HepG2 (cell line): ENCODE measurements around the gene SMLR1. TPM values are rescaled to one million over a fixed set of nuclear protein-coding genes. Genes with fewer than 3 reads are reported as not detected.

ENCODE experiments used
- ATAC-seq: fragments of 200-7000 bp; cut with Tn5 transposase; 3 replicates; pipeline ENCODE4 v1.9.1; 2020; ENCODE audit warnings: mild to moderate bottlenecking, moderate library complexity
- BruUV-seq: library from RNA; stranded (reverse); fragments of 400-500 nt; replicated peaks from 2 replicates; lab custom pipeline; 2021; lab: Mats Ljungman, UMichigan
- CTCF ChIA-PET: fragments of 300-600 bp; formaldehyde crosslinking; extraction: SDS; loops from one replicate; lab custom pipeline; 2021; ENCODE audit warnings: low total read pairs, inconsistent platforms, low intra/inter-chr PET ratio; lab: Yijun Ruan, JAX
- POLR2A ChIA-PET: fragments of 350-600 bp; sonication (Branson Sonifier 250); formaldehyde crosslinking; loops from one replicate; lab custom pipeline; 2020; ENCODE audit warnings: antibody characterized with exemption, inconsistent platforms; lab: Yijun Ruan, JAX
- DNase-seq: peaks from one replicate; pipeline ENCODE4 v3.0.0-alpha.2; 2015; ENCODE audit warnings: low spot score
- FAIRE-seq: peaks from 3 replicates; lab custom pipeline; 2011; peaks lifted over from hg19 to GRCh38; lab: Jason Lieb, UNC
- H2AFZ ChIP-seq: one replicate; pipeline ENCODE4 v1.6.1; 2011; ENCODE audit warnings: low read length, inconsistent platforms
- H3K27ac ChIP-seq: fragments of 300-600 bp; 3 replicates; pipeline ENCODE4 v1.8.0; 2011; ENCODE audit warnings: mixed run types, mild to moderate bottlenecking, mixed read lengths, low read length, inconsistent platforms; ENCODE audit not compliant: insufficient read depth; ENCODE audit errors: extremely low read length
- H3K27me3 ChIP-seq, 2 experiments: fragments of 200-600 bp in 1 of 2; 2 replicates in 1 of 2; 3 replicates in 1 of 2; pipeline versions ENCODE4 v1.6.0 to v1.8.0; 2011; ENCODE audit warnings: low read length in 2 of 2, mild to moderate bottlenecking in 2 of 2, moderate library complexity in 2 of 2, inconsistent platforms in 1 of 2; ENCODE audit not compliant: insufficient read depth in 2 of 2, control insufficient read depth in 1 of 2
- H3K36me3 ChIP-seq, 2 experiments: fragments of 200-600 bp in 1 of 2; replicated peaks in 1 of 2; 2 replicates in 1 of 2; 3 replicates in 1 of 2; pipeline versions ENCODE4 v1.5.1 to v1.8.0; 2011; ENCODE audit warnings: low read length in 2 of 2, inconsistent platforms in 1 of 2; ENCODE audit not compliant: insufficient read depth in 2 of 2, control insufficient read depth in 1 of 2
- H3K4me1 ChIP-seq: 2 replicates; pipeline ENCODE4 v1.5.1; 2012; ENCODE audit warnings: low read length, inconsistent platforms; ENCODE audit not compliant: insufficient read depth
- H3K4me2 ChIP-seq: 2 replicates; pipeline ENCODE4 v1.6.0; 2011; ENCODE audit warnings: low read depth, low read length, inconsistent platforms
- H3K4me3 ChIP-seq, 3 experiments: fragments of 200-600 bp in 1 of 3; sonication (generic), shearing (Covaris generic) in 1 of 3; replicated peaks in 1 of 3; 2 replicates each; pipeline ENCODE4 v1.5.1; 2011 to 2016; ENCODE audit warnings: low read length in 3 of 3, inconsistent platforms in 2 of 3, low read depth in 2 of 3, mild to moderate bottlenecking in 2 of 3, control low read depth in 1 of 3, mixed read lengths in 1 of 3; ENCODE audit not compliant: insufficient read depth in 1 of 3
- H3K79me2 ChIP-seq: one replicate; pipeline ENCODE4 v1.6.1; 2011; ENCODE audit warnings: low read length, inconsistent platforms; ENCODE audit not compliant: insufficient read depth
- H3K9ac ChIP-seq: 2 replicates; pipeline ENCODE4 v1.6.0; 2011; ENCODE audit warnings: mild to moderate bottlenecking, low read depth, low read length, inconsistent platforms; ENCODE audit not compliant: insufficient read depth
- H3K9me3 ChIP-seq: 2 replicates; pipeline ENCODE4 v1.5.1; 2012; ENCODE audit warnings: mild to moderate bottlenecking, low read length
- H4K20me1 ChIP-seq: 2 replicates; pipeline ENCODE4 v1.6.0; 2011; ENCODE audit warnings: inconsistent platforms, mild to moderate bottlenecking, low read length, moderate library complexity; ENCODE audit not compliant: insufficient read depth
- HNF4A ChIP-seq: sonication (generic); formaldehyde crosslinking; IDR thresholded peaks from 2 replicates; pipeline ENCODE4 v1.4.0; 2020; ENCODE audit warnings: missing genetic modification reagents
- KDM4B ChIP-seq: sonication (generic); formaldehyde crosslinking; IDR thresholded peaks from 2 replicates; pipeline ENCODE4 v1.4.0; 2020; ENCODE audit warnings: missing genetic modification reagents
- PPARG ChIP-seq: conservative IDR thresholded peaks from 2 replicates; pipeline ENCODE4 v1.6.1; 2016; ENCODE audit warnings: missing biosample characterization, missing genetic modification reagents
- SNAI1 ChIP-seq: sonication (generic); formaldehyde crosslinking; IDR thresholded peaks from 2 replicates; pipeline ENCODE4 v1.5.0; 2020; ENCODE audit warnings: mild to moderate bottlenecking, missing genetic modification reagents, borderline replicate concordance
- SOX13 ChIP-seq, 3 experiments: fragments of 450-650 bp in 1 of 3; sonication (generic) in 1 of 3; formaldehyde crosslinking in 1 of 3; IDR thresholded peaks in 2 of 3; conservative IDR thresholded peaks in 1 of 3; 2 replicates each; pipeline versions ENCODE4 v1.5.0 to v1.6.1; 2016 to 2020; ENCODE audit warnings: antibody characterized with exemption in 1 of 3, mild to moderate bottlenecking in 1 of 3, missing compliant biosample characterization in 1 of 3, missing genetic modification reagents in 1 of 3, moderate library complexity in 1 of 3
- SP5 ChIP-seq: IDR thresholded peaks from 2 replicates; pipeline ENCODE4 v1.6.1; 2016; ENCODE audit warnings: low read depth, borderline replicate concordance
- TARDBP ChIP-seq: sonication (generic); formaldehyde crosslinking; IDR thresholded peaks from 2 replicates; pipeline ENCODE4 v1.8.0; 2022; ENCODE audit warnings: mild to moderate bottlenecking, missing genetic modification reagents
- ZNF34 ChIP-seq: sonication (generic); formaldehyde crosslinking; IDR thresholded peaks from 2 replicates; pipeline ENCODE4 v1.4.0; 2020; ENCODE audit warnings: mild to moderate bottlenecking, missing genetic modification reagents, borderline replicate concordance
- ZNF350 ChIP-seq: sonication (generic); formaldehyde crosslinking; IDR thresholded peaks from 2 replicates; pipeline ENCODE4 v1.4.0; 2020; ENCODE audit warnings: mild to moderate bottlenecking, low read depth, missing genetic modification reagents, borderline replicate concordance
- ZNF790 ChIP-seq: sonication (generic); formaldehyde crosslinking; IDR thresholded peaks from 2 replicates; pipeline ENCODE4 v1.8.0; 2022; ENCODE audit warnings: missing genetic modification reagents, mild to moderate bottlenecking, borderline replicate concordance
- WGBS: methylation state at CpG from one replicate; pipeline ENCODE4 v1.1.6; 2017; ENCODE audit warnings: low lambda C conversion rate; 5-methylcytosine and 5-hydroxymethylcytosine counted together
- in situ Hi-C: cut with HindIII; loops from 2 replicates; pipeline ENCODE4 v1.10.0; 2017; ENCODE audit warnings: low pct_unique_long_range_greater_than_20kb; ENCODE audit not compliant: extremely low pct_ligation_motif_present
- intact Hi-C: fragments of 100-400 bp; cut with micrococcal nuclease; formaldehyde crosslinking; loops from one replicate; pipeline ENCODE4 v1.10.0; 2022; ENCODE audit not compliant: unreplicated experiment
- polyA plus RNA-seq, 8 experiments: library from polyadenylated mRNA; depleted of rRNA in 3 of 8; stranded (reverse) in 7 of 8; unstranded in 1 of 8; fragments of >200 nt; fragmentation: Illumina TruSeq in 4 of 8; extraction: Trizol in 4 of 8; gene quantifications; 2 replicates each; pipeline versions ENCODE4 v1.2.1 to v1.2.3, GENCODE V29; 2011 to 2016; ENCODE audit warnings: low read depth in 4 of 8, missing spikeins in 1 of 8, mixed read lengths in 1 of 8; ENCODE audit not compliant: insufficient read depth in 1 of 8
- total RNA-seq, 5 experiments: library from RNA; depleted of rRNA; stranded (reverse); fragments of >200 nt; fragmentation: Illumina TruSeq; extraction: Trizol; gene quantifications; 2 replicates each; pipeline ENCODE4 v1.2.3, GENCODE V29; 2016; ENCODE audit warnings: low read depth in 1 of 5
- TF ChIP-seq, protein P1 (sequence below): sonication (generic); formaldehyde crosslinking; IDR thresholded peaks from 2 replicates; pipeline ENCODE4 v1.4.0; 2020; ENCODE audit warnings: low read depth, missing genetic modification reagents
- TF ChIP-seq, protein P2 (sequence below): sonication (generic); formaldehyde crosslinking; IDR thresholded peaks from 2 replicates; pipeline ENCODE4 v1.4.0; 2020; ENCODE audit warnings: mild to moderate bottlenecking, missing genetic modification reagents
- TF ChIP-seq, protein P3 (sequence below): sonication (generic); formaldehyde crosslinking; IDR thresholded peaks from 2 replicates; pipeline ENCODE4 v1.4.0; 2020; ENCODE audit warnings: missing genetic modification reagents
- TF ChIP-seq, protein P4 (sequence below): sonication (generic); formaldehyde crosslinking; IDR thresholded peaks from 2 replicates; pipeline ENCODE4 v1.5.0; 2020; ENCODE audit warnings: missing genetic modification reagents
- TF ChIP-seq, protein P5 (sequence below): sonication (generic); formaldehyde crosslinking; IDR thresholded peaks from 2 replicates; pipeline ENCODE4 v1.4.0; 2020; ENCODE audit warnings: mild to moderate bottlenecking, low read depth, missing genetic modification reagents

The SMLR1 gene
- total and polyA plus RNA-seq, 2 of the 13 experiments (the other 11 are each of a cell fraction or from before 2014, with no cell fraction given): 41.8 to 104 TPM

DNA sequence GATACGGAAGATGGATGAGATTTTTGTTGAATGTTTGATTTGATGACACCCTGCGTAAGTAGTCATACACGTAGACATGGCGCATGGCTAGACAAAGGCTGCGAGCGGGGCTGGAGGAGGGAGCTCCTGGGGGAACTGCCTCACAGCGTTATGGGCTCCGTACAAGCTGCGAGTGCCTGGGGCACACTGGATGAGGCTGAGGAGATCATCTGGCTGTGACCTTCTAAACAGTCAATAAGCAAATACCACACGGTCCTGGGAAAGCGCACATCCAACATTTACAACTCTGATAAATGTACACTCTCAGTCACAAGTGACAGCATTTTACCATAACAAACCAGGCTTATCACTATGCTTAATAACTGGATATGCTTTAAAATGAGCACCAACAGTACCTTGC, 37.1 kb downstream of the SMLR1 start:
- Histone ChIP-seq H3K9ac (peak overlapping the region; percentile 9; the same call in 1 of the 2 replicates), H3K4me1 (peaks cover 60% of the 10 kb centered on the region), H3K4me2 (peak overlapping the region; percentile 64), H3K4me3 (peak overlapping the region in 1 of 3 experiments; percentile 18; a peak in 2 of 6 replicates), H3K79me2 (no peaks in the 10 kb centered on the region), H3K9me3 (no peaks in the 10 kb centered on the region), H4K20me1 (no peaks in the 10 kb centered on the region), H3K36me3 (peaks cover 3 to 12% of the 10 kb centered on the region in 2 experiments), H3K27ac (peak overlapping the region; percentile 67), H3K27me3 (no peaks in the 10 kb centered on the region), H2AFZ (no peak overlapping the region)
- no TSS peak for BruUV-seq
- 35% methylated on average over 11 of the region's 11 CpGs for WGBS
- ChIA-PET POLR2A (interaction anchor here (1.0 to 4.5 kb wide), 5 partner anchors 12 to 39 kb away, joined by 3 to 35 read pairs (median 8); partner anchors contain the start of gene SMLR1), CTCF (no interaction called here)
- in situ Hi-C loops (no loop called here), intact Hi-C loops (no loop called here)
- DNase-seq (peak; percentile 72), FAIRE-seq (peak; percentile 71), ATAC-seq (peak; percentile 91)
- TF ChIP-seq, protein P1, sequence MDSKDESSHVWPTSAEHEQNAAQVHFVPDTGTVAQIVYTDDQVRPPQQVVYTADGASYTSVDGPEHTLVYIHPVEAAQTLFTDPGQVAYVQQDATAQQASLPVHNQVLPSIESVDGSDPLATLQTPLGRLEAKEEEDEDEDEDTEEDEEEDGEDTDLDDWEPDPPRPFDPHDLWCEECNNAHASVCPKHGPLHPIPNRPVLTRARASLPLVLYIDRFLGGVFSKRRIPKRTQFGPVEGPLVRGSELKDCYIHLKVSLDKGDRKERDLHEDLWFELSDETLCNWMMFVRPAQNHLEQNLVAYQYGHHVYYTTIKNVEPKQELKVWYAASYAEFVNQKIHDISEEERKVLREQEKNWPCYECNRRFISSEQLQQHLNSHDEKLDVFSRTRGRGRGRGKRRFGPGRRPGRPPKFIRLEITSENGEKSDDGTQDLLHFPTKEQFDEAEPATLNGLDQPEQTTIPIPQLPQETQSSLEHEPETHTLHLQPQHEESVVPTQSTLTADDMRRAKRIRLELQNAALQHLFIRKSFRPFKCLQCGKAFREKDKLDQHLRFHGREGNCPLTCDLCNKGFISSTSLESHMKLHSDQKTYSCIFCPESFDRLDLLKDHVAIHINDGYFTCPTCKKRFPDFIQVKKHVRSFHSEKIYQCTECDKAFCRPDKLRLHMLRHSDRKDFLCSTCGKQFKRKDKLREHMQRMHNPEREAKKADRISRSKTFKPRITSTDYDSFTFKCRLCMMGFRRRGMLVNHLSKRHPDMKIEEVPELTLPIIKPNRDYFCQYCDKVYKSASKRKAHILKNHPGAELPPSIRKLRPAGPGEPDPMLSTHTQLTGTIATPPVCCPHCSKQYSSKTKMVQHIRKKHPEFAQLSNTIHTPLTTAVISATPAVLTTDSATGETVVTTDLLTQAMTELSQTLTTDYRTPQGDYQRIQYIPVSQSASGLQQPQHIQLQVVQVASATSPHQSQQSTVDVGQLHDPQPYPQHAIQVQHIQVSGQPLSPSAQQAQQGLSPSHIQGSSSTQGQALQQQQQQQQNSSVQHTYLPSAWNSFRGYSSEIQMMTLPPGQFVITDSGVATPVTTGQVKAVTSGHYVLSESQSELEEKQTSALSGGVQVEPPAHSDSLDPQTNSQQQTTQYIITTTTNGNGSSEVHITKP (CRISPR knock-in tag): peak; percentile 46; the same call in 1 of the 2 replicates
- TF ChIP-seq ZNF790 (CRISPR knock-in tag) (no peak), ZNF34 (CRISPR knock-in tag) (peak; percentile 83; the same call in 1 of the 2 replicates), HNF4A (CRISPR knock-in tag) (peak; percentile 68), TARDBP (CRISPR knock-in tag) (0 out of 2 replicates have a peak, but pooled peaks have one; percentile 57), SOX13 (IDR thresholded peaks at IDR 0.05) (no peak), SOX13 (CRISPR knock-in tag; conservative IDR thresholded peaks at IDR 0.05 in 1 of 2, IDR thresholded peaks at IDR 0.05 in 1 of 2) (peak in 1 of 2 experiments; percentile 84; a peak in 2 of 4 replicates), SNAI1 (CRISPR knock-in tag) (no peak), PPARG (peak; percentile 60; the same call in 1 of the 2 replicates), KDM4B (CRISPR knock-in tag) (peak; percentile 57; the same call in 1 of the 2 replicates), SP5 (CRISPR knock-in tag) (no peak; the same call in 1 of the 2 replicates), ZNF350 (CRISPR knock-in tag) (peak; percentile 48; the same call in 1 of the 2 replicates)
- TF ChIP-seq, protein P2, sequence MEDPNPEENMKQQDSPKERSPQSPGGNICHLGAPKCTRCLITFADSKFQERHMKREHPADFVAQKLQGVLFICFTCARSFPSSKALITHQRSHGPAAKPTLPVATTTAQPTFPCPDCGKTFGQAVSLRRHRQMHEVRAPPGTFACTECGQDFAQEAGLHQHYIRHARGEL (CRISPR knock-in tag): no peak
- TF ChIP-seq, protein P3, sequence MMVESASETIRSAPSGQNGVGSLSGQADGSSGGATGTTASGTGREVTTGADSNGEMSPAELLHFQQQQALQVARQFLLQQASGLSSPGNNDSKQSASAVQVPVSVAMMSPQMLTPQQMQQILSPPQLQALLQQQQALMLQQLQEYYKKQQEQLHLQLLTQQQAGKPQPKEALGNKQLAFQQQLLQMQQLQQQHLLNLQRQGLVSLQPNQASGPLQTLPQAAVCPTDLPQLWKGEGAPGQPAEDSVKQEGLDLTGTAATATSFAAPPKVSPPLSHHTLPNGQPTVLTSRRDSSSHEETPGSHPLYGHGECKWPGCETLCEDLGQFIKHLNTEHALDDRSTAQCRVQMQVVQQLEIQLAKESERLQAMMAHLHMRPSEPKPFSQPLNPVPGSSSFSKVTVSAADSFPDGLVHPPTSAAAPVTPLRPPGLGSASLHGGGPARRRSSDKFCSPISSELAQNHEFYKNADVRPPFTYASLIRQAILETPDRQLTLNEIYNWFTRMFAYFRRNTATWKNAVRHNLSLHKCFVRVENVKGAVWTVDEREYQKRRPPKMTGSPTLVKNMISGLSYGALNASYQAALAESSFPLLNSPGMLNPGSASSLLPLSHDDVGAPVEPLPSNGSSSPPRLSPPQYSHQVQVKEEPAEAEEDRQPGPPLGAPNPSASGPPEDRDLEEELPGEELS (CRISPR knock-in tag): peak; percentile 91
- TF ChIP-seq, protein P4, sequence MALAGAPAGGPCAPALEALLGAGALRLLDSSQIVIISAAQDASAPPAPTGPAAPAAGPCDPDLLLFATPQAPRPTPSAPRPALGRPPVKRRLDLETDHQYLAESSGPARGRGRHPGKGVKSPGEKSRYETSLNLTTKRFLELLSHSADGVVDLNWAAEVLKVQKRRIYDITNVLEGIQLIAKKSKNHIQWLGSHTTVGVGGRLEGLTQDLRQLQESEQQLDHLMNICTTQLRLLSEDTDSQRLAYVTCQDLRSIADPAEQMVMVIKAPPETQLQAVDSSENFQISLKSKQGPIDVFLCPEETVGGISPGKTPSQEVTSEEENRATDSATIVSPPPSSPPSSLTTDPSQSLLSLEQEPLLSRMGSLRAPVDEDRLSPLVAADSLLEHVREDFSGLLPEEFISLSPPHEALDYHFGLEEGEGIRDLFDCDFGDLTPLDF (CRISPR knock-in tag): no peak
- TF ChIP-seq, protein P5, sequence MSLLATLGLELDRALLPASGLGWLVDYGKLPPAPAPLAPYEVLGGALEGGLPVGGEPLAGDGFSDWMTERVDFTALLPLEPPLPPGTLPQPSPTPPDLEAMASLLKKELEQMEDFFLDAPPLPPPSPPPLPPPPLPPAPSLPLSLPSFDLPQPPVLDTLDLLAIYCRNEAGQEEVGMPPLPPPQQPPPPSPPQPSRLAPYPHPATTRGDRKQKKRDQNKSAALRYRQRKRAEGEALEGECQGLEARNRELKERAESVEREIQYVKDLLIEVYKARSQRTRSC (CRISPR knock-in tag): no peak
